GM10266 (cell line): Measurements from ENCODE around the gene DNAJC28.

Experiments used
- DNase-seq: peaks from one replicate; pipeline ENCODE4 v3.0.0; 2012; ENCODE audit errors: extremely low spot score
- TF ChIP-seq, protein P1 (sequence below): IDR thresholded peaks from 2 replicates; pipeline ENCODE4 v1.5.1; 2012; ENCODE audit warnings: mild to moderate bottlenecking, low read depth; ENCODE audit not compliant: control insufficient read depth, insufficient read depth; ENCODE audit errors: missing control alignments

The DNAJC28 gene, protein sequence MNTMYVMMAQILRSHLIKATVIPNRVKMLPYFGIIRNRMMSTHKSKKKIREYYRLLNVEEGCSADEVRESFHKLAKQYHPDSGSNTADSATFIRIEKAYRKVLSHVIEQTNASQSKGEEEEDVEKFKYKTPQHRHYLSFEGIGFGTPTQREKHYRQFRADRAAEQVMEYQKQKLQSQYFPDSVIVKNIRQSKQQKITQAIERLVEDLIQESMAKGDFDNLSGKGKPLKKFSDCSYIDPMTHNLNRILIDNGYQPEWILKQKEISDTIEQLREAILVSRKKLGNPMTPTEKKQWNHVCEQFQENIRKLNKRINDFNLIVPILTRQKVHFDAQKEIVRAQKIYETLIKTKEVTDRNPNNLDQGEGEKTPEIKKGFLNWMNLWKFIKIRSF

DNA sequence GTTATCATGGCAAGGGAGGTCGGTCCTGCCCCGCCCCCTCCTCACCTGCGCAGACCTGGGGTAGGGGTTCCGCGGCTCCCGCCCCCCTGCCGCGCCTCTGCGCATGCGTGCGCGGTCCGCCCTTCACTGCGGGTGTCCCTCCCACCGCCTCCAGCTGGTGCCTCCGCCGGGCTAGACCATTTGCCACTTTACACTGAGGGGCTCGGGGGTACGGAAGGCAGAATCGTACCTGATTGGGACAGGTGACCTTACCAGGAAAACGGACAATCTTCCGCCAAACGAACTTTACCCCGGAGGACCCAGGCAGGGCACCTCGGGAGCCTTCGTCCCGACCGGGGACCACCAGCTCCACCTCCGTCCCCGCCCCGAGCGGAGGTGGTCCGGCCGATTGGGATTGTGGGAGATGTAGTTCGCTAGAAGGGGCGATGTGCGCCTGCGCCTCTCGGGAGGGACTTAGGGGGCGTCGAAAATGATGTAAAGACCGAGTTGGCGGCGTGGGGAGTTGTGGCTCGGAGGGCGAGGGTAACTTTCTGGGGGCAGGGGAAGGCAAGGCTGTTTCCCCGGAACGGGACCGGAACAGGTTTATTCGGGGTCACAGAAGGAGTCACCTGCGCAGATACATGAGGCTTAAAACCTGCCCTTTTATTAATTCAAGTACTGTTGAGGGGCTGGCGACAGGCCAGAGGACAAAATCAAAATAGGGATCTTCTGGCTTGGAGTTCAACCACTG lies at the start of gene DNAJC28:
DNAJC28 (minus strand) TSS at position 344 of the 730 bp plus-strand sequence. CDS start 2,323 bp downstream, outside the sequence.
- DNase-seq = peak; percentile 93

DNA sequence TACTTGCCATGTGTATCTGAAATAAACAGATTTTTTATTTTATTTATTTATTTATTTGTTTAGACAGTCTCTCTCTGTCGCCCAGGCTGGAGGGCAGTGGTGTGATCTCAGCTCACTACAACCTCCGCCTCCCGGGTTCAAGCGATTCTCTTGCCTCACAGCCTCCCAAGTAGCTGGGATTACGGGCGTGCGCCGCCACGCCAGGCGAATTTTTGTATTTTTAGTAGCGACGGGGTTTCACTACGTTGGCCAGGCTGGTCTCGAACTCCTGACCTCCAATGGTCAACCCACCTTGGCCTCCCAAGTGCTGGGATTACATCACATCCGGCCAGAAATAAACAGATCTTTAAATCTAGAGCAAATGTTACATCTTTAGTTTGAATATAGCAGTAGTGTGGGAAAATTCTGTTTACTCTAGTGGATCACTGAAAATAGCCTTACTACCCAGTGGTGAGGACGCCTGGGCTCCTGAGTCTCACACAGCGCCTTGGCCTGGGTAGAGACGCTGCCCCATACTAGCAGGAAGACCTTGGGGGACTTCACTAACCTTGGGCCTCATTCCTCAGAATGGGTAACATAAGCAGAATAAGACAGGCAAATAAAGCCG lies 49.7 kb upstream of the DNAJC28 start:
- no peak for DNase-seq
- TF ChIP-seq, protein P1, sequence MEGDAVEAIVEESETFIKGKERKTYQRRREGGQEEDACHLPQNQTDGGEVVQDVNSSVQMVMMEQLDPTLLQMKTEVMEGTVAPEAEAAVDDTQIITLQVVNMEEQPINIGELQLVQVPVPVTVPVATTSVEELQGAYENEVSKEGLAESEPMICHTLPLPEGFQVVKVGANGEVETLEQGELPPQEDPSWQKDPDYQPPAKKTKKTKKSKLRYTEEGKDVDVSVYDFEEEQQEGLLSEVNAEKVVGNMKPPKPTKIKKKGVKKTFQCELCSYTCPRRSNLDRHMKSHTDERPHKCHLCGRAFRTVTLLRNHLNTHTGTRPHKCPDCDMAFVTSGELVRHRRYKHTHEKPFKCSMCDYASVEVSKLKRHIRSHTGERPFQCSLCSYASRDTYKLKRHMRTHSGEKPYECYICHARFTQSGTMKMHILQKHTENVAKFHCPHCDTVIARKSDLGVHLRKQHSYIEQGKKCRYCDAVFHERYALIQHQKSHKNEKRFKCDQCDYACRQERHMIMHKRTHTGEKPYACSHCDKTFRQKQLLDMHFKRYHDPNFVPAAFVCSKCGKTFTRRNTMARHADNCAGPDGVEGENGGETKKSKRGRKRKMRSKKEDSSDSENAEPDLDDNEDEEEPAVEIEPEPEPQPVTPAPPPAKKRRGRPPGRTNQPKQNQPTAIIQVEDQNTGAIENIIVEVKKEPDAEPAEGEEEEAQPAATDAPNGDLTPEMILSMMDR = no peak

More for the DNA sequence above, at the start of gene DNAJC28:
- TF ChIP-seq, protein P1 = no peak

DNA sequence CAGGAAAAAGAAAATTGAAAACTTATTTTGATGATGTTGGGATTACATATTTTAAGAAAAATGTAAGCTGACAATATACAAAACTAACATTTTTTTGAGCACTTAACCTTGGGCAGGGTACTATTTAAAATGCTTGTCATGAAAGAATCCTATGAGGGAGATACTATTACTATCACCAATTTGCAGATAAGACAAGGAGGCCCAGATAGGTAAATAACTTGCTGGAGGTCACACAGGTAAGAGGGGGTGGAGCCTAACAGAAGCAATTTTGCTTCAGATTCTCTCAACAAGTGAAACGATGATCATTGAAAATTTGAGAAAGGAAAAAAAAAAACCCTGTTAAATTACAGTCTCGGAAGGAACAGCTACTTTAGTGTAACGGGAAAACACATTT lies 49.2 kb upstream of the DNAJC28 start:
- no peak for DNase-seq
- TF ChIP-seq, protein P1 = no peak

DNA sequence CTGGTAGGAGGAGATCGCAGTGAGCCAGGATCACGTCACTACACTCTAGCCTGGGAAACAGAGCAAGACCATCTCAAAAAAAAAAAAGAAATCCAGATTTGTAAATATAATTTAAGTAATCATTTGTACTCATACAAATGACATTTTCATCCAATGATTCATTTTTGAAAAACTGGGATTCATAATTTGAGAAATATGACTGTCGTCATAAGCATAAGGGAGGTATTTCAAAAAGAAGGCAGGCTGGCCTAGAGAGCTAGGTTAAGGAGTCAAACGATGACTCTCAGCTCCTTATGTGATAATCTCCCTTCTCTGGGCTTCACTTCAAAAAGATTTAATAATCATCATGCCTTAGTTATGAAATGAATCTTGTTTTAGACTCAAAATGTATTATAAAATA lies 48.1 kb upstream of the DNAJC28 start:
- TF ChIP-seq, protein P1 = no peak

DNA sequence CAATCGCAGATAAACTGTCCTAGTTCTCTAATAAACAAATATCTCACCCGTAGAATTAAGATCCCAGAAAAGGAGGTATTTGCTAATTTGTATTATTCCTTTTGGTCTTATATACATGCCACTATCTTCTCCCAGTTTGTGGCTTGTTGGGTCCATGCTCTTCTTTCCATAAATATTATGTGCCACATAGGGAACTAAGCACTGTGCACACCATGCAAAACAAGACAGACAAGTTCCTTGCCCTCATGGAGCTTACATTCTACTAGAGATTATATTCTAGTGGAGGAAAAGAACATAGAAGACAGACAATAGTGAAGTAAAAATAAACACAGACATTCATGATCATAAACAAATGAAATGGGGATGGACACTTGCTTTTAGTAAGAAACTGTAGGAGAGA lies 45.7 kb upstream of the DNAJC28 start:
- DNase-seq = no peak
- TF ChIP-seq, protein P1 = no peak

More for the DNA sequence above, 48.1 kb upstream of the DNAJC28 start:
- no peak for DNase-seq

DNA sequence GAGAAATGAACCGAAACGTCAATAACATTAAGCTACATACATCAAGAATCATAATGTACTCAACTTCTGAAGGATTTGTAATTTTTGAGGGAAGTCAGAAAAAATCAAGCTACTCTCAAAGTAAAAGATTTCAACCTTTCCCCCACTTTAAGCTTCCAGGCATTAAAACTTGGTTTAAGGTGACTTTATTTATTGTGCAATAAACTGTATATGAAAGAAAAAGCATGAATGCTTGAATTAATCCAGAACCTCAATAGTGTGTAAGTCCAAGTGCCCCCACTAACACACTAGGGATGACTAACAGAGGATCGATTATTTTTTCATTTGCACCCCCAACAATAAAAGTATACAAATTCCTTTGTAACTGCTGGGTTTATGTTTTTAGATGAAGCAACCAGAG lies 39.5 kb upstream of the DNAJC28 start:
- TF ChIP-seq, protein P1 = no peak
- no peak for DNase-seq
